Measurements from ENCODE around the gene CR1.
"Not testable (repeated sequence)": the region's sequence is repeated elsewhere in the genome, so short reads cannot be mapped to it uniquely, and the experiment has no call there.

- TF ChIP-seq CREB1 (CRISPR knock-in tag; IDR thresholded peaks at IDR 0.05; ENCODE audit: low read depth); CTCF (conservative IDR thresholded peaks at IDR 0.05; ENCODE audit: low read depth in 2 of 2); EZH2phosphoT487 (IDR thresholded peaks at IDR 0.05; ENCODE audit: unreplicated experiment); EZH2 (IDR thresholded peaks at IDR 0.05; ENCODE audit: low read depth, unreplicated experiment); POLR2AphosphoS5 (IDR thresholded peaks at IDR 0.05; ENCODE audit: low read depth); NANOG (IDR thresholded peaks at IDR 0.05; ENCODE audit: borderline replicate concordance); STAT1 (IDR thresholded peaks at IDR 0.05; ENCODE audit: unreplicated experiment); ETS1 (IDR thresholded peaks at IDR 0.05): not testable (repeated sequence)
- TF ChIP-seq, protein P1, sequence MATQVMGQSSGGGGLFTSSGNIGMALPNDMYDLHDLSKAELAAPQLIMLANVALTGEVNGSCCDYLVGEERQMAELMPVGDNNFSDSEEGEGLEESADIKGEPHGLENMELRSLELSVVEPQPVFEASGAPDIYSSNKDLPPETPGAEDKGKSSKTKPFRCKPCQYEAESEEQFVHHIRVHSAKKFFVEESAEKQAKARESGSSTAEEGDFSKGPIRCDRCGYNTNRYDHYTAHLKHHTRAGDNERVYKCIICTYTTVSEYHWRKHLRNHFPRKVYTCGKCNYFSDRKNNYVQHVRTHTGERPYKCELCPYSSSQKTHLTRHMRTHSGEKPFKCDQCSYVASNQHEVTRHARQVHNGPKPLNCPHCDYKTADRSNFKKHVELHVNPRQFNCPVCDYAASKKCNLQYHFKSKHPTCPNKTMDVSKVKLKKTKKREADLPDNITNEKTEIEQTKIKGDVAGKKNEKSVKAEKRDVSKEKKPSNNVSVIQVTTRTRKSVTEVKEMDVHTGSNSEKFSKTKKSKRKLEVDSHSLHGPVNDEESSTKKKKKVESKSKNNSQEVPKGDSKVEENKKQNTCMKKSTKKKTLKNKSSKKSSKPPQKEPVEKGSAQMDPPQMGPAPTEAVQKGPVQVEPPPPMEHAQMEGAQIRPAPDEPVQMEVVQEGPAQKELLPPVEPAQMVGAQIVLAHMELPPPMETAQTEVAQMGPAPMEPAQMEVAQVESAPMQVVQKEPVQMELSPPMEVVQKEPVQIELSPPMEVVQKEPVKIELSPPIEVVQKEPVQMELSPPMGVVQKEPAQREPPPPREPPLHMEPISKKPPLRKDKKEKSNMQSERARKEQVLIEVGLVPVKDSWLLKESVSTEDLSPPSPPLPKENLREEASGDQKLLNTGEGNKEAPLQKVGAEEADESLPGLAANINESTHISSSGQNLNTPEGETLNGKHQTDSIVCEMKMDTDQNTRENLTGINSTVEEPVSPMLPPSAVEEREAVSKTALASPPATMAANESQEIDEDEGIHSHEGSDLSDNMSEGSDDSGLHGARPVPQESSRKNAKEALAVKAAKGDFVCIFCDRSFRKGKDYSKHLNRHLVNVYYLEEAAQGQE (IDR thresholded peaks at IDR 0.05; ENCODE audit: unreplicated experiment): not testable (repeated sequence)
These were observed 79.4 kb downstream of the CR1 start for GRCh38 chr1:207575381-207575780.

All from GM23338 (cell line).